ENCODE data around the gene B3GAT2. TPM values are rescaled to one million over a fixed set of nuclear protein-coding genes. Genes with fewer than 3 reads are reported as not detected.

Gene B3GAT2
- total RNA-seq (not detected), polyA plus RNA-seq (under 1 TPM in 1 of 2 donors, not detected in 1; 0.03 TPM)
- long read RNA-seq, donor 1: 0 reads
- long read RNA-seq, donor 2, partial matches to known transcripts: 0 of 4 reads
- long read RNA-seq, donor 2, other reads (novel, unspliced or antisense): 4 of 4 reads

DNA sequence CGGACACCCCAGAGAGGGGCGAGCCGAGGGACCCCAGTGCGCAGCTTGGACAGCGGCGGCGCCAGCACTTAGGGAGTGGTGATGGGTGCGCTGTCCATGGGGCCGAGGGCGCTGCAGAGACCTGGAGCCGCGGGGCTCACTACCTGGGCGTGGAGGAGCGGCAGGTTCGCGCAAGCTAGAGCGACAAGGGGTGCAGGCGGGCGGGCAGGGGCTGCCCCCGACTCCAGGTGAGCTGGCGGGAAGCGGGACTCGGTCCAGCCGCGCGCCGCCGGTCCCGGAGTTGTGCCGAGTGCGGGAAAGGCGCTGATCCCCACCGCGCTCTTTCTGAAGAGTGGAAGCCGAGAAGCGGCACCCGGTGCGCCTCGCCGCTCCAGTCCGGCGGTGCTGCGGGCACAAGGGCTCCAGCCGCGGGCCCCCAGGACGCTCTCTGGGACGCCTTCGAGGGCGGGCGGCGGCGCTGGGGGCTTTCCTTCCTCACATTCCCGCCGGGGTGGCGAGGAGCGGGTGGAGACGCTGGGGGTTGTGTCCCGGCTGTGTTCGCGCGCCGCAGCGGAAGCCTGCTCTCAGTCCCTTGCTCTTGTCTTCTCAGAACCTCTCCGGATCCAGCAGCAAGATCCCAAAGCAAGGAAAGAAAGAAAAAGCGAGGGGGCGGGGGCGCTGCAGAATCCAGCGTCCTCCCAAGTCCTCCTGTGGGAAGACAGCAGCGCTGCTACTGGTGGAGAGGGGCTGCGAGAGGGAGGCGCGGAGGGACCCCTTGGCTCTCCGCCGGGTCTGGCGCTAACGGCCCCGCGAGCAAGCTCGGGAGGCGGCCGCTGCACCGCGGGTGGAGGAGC is at the start of gene B3GAT2:
B3GAT2 (minus strand) TSS at position 610 of the 833 bp plus-strand sequence. CDS start 631 bp downstream, outside the sequence.
- ATAC-seq (ENCODE audit: low FRiP score): peak; percentile 55
- H3K27me3 ChIP-seq (ENCODE audit: control insufficient read depth in 1 of 2, insufficient read depth in 2 of 2, low read length in 1 of 2): no peaks in the 10 kb centered on the region
- peak; percentile 40 to 75 for DNase-seq

DNA sequence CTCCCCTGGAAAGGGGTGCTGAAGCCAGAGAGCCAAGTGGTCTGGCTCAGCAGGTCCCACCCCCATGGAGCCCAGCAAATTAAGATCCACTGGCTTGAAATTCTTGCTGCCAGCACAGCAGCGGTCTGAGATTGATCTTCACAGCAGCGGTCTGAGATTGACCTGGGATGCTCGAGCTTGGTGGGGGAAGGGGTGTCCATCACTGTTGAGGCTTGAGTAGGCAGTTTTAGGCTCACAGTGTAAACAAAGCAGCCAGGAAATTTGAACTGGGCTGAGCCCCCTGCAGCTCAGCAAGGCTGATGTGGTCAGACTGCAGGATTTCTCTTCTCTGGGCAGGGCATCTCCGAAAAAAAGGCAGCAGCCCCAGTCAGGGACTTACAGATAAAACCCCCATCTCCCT is 41.3 kb upstream of the B3GAT2 start:
- 23 to 24% methylated on average over 4 of the region's 4 CpGs for WGBS, 2 donors
- Histone ChIP-seq H3K4me3 (ENCODE audit: low read length in 2 of 2) (no peak overlapping the region), H3K27me3 (ENCODE audit: control insufficient read depth in 1 of 2, insufficient read depth in 2 of 2, low read length in 1 of 2) (no peaks in the 10 kb centered on the region), H3K36me3 (ENCODE audit: control insufficient read depth in 1 of 2, insufficient read depth in 2 of 2, low read length in 1 of 2) (no peaks in the 10 kb centered on the region), H3K9me3 (ENCODE audit: control insufficient read depth, low read length) (no peaks in the 10 kb centered on the region), H3K27ac (ENCODE audit: low read depth in 1 of 2, low read length in 2 of 2) (no peak overlapping the region), H3K4me1 (ENCODE audit: control insufficient read depth in 1 of 2, insufficient read depth in 2 of 2, low read length in 2 of 2) (no peaks in the 10 kb centered on the region)
- intact Hi-C loops (cut with DNase I): no loop called here
- DNase-seq (no peak), ATAC-seq (ENCODE audit: low FRiP score) (no peak)

More for the DNA sequence above, at the start of gene B3GAT2:
- Histone ChIP-seq H3K27ac (ENCODE audit: low read depth in 1 of 2, low read length in 2 of 2) (no peak within 1 kb of the TSS), H3K36me3 (ENCODE audit: control insufficient read depth in 1 of 2, insufficient read depth in 2 of 2, low read length in 1 of 2) (no peaks in the 10 kb centered on the region), H3K4me1 (ENCODE audit: control insufficient read depth in 1 of 2, insufficient read depth in 2 of 2, low read length in 2 of 2) (peaks cover 0 to 3% of the 10 kb centered on the region in 2 donors), H3K4me3 (ENCODE audit: low read length in 2 of 2) (peak within 1 kb of the TSS; percentile 27 to 35), H3K9me3 (ENCODE audit: control insufficient read depth, low read length) (no peaks in the 10 kb centered on the region)
- 0 to 1% methylated on average over 77 to 83 of the region's 83 CpGs for WGBS, 2 donors
- intact Hi-C loops (cut with DNase I): loop anchor here in 1 of 2 donors (5.0 kb wide), 1 partner anchor 249 kb away; no protein-coding TSS in a partner anchor

DNA sequence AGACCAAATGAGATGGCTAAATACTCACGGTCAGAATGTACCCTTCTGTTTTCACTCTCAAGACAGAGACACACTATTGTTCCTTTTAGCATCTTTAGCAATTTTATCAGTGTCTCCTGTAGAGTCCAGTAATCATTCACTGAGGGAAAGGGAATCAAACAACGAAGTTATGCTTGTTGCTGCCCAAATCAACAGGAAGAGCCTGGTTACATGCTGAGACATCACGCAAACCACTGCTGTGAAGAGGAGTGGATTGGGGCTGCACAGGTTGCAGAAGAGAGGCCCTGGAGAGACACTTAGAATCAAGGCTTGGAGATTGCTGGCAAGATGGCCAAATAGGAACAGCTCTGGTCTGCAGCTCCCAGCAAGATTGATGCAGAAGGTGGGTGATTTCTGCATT is 40.5 kb upstream of the B3GAT2 start:
- no peaks in the 10 kb centered on the region for H3K4me1 ChIP-seq (ENCODE audit: control insufficient read depth in 1 of 2, insufficient read depth in 2 of 2, low read length in 2 of 2)
- ATAC-seq (ENCODE audit: low FRiP score) (no peak), DNase-seq (no peak)
- no peak overlapping the region for H3K27ac ChIP-seq (ENCODE audit: low read depth in 1 of 2, low read length in 2 of 2)
- no peak overlapping the region for H3K4me3 ChIP-seq (ENCODE audit: low read length in 2 of 2)
- WGBS, 2 donors: 71 to 89% methylated on average over 3 of the region's 3 CpGs
- H3K9me3 ChIP-seq (ENCODE audit: control insufficient read depth, low read length): no peaks in the 10 kb centered on the region
- no peaks in the 10 kb centered on the region for H3K27me3 ChIP-seq (ENCODE audit: control insufficient read depth in 1 of 2, insufficient read depth in 2 of 2, low read length in 1 of 2)
- H3K36me3 ChIP-seq (ENCODE audit: control insufficient read depth in 1 of 2, insufficient read depth in 2 of 2, low read length in 1 of 2): no peaks in the 10 kb centered on the region
- intact Hi-C loops (cut with DNase I): no loop called here

GRCh38 chr6:70996106-70996505 is 39.2 kb upstream of the B3GAT2 start:
- H3K36me3 ChIP-seq (ENCODE audit: control insufficient read depth in 1 of 2, insufficient read depth in 2 of 2, low read length in 1 of 2): no peaks in the 10 kb centered on the region
- DNase-seq (no peak), ATAC-seq (ENCODE audit: low FRiP score) (no peak)
- intact Hi-C loops (cut with DNase I): no loop called here
- H3K27ac ChIP-seq (ENCODE audit: low read depth in 1 of 2, low read length in 2 of 2): no peak overlapping the region
- H3K9me3 ChIP-seq (ENCODE audit: control insufficient read depth, low read length): no peaks in the 10 kb centered on the region
- no peaks in the 10 kb centered on the region for H3K27me3 ChIP-seq (ENCODE audit: control insufficient read depth in 1 of 2, insufficient read depth in 2 of 2, low read length in 1 of 2)
- no peak overlapping the region for H3K4me3 ChIP-seq (ENCODE audit: low read length in 2 of 2)
- 69 to 73% methylated on average over 1 of the region's 1 CpG for WGBS, 2 donors
- H3K4me1 ChIP-seq (ENCODE audit: control insufficient read depth in 1 of 2, insufficient read depth in 2 of 2, low read length in 2 of 2): no peaks in the 10 kb centered on the region

DNA sequence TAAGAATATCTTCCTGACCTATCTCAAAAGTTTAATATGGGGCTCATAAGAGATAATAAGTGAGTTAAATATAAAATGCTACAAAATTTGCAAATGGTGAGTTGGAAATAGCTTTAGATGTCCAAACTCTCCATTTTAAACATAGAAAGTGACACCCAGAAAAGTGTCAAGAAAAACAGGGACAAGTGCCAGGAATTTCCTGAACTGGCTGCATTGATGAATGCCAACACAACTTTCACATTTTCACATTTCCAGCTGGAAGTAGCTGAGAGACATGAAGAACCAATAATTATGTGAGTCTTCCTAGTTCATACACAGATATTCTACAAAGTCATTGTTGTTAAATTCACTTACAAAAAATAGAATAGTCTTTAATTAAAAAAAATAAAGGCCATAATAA is 38.6 kb upstream of the B3GAT2 start:
- intact Hi-C loops (cut with DNase I): no loop called here
- Histone ChIP-seq H3K4me3 (ENCODE audit: low read length in 2 of 2) (no peak overlapping the region), H3K4me1 (ENCODE audit: control insufficient read depth in 1 of 2, insufficient read depth in 2 of 2, low read length in 2 of 2) (no peaks in the 10 kb centered on the region), H3K27ac (ENCODE audit: low read depth in 1 of 2, low read length in 2 of 2) (no peak overlapping the region), H3K27me3 (ENCODE audit: control insufficient read depth in 1 of 2, insufficient read depth in 2 of 2, low read length in 1 of 2) (no peaks in the 10 kb centered on the region), H3K9me3 (ENCODE audit: control insufficient read depth, low read length) (no peaks in the 10 kb centered on the region), H3K36me3 (ENCODE audit: control insufficient read depth in 1 of 2, insufficient read depth in 2 of 2, low read length in 1 of 2) (no peaks in the 10 kb centered on the region)
- DNase-seq (no peak), ATAC-seq (ENCODE audit: low FRiP score) (no peak)

DNA sequence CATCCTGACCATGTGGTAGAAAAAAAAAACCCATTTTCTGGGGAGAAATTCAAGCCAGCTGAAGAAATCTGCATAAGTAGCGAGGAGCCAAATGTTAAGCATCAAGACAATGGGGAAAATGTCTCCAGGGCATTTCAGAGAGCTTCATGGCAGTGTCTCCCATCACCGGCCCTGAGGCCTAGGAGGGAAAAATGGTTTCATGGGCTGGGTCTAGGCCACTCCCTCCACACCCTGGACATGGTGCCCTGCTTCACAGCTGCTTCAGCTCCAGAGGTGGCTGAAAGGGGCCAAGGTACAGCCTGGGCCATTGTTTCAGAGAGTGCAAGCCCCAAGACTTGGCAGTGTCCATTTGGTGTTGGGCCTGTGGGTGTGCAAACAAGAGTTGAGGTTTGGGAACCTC is 34.4 kb upstream of the B3GAT2 start:
- ATAC-seq (ENCODE audit: low FRiP score) (no peak), DNase-seq (no peak)
- intact Hi-C loops (cut with DNase I): no loop called here
- Histone ChIP-seq H3K4me1 (ENCODE audit: control insufficient read depth in 1 of 2, insufficient read depth in 2 of 2, low read length in 2 of 2) (no peaks in the 10 kb centered on the region), H3K36me3 (ENCODE audit: control insufficient read depth in 1 of 2, insufficient read depth in 2 of 2, low read length in 1 of 2) (no peaks in the 10 kb centered on the region), H3K9me3 (ENCODE audit: control insufficient read depth, low read length) (no peaks in the 10 kb centered on the region), H3K4me3 (ENCODE audit: low read length in 2 of 2) (no peak overlapping the region), H3K27me3 (ENCODE audit: control insufficient read depth in 1 of 2, insufficient read depth in 2 of 2, low read length in 1 of 2) (no peaks in the 10 kb centered on the region), H3K27ac (ENCODE audit: low read depth in 1 of 2, low read length in 2 of 2) (no peak overlapping the region)
- 85 to 89% methylated on average over 2 of the region's 2 CpGs for WGBS, 2 donors

DNA sequence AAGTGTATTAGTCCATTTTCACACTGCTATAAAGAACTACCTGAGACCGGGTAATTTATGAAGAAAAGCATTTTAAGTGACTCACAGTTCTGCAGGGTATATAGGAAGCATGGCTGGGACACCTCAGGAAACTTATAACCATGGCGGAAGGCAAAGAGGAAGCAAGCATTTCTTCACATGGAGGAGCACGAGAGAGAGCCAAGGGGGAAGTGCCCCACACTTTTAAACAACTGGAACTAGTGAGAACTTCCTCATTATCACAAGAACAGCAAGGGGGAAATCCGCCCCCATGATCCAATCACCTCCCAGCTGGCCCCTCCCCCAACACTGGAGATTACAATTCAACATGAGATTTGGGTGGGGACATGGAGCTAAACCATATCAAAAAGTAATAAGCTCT is 28.3 kb upstream of the B3GAT2 start:
- WGBS, 2 donors: 83 to 86% methylated on average over 4 of the region's 4 CpGs
- DNase-seq: no peak
- ATAC-seq (ENCODE audit: low FRiP score): no peak
- Histone ChIP-seq H3K36me3 (ENCODE audit: control insufficient read depth in 1 of 2, insufficient read depth in 2 of 2, low read length in 1 of 2) (no peaks in the 10 kb centered on the region), H3K9me3 (ENCODE audit: control insufficient read depth, low read length) (no peaks in the 10 kb centered on the region), H3K27me3 (ENCODE audit: control insufficient read depth in 1 of 2, insufficient read depth in 2 of 2, low read length in 1 of 2) (no peaks in the 10 kb centered on the region), H3K4me3 (ENCODE audit: low read length in 2 of 2) (no peak overlapping the region), H3K4me1 (ENCODE audit: control insufficient read depth in 1 of 2, insufficient read depth in 2 of 2, low read length in 2 of 2) (no peaks in the 10 kb centered on the region), H3K27ac (ENCODE audit: low read depth in 1 of 2, low read length in 2 of 2) (no peak overlapping the region)
- intact Hi-C loops (cut with DNase I): no loop called here

DNA sequence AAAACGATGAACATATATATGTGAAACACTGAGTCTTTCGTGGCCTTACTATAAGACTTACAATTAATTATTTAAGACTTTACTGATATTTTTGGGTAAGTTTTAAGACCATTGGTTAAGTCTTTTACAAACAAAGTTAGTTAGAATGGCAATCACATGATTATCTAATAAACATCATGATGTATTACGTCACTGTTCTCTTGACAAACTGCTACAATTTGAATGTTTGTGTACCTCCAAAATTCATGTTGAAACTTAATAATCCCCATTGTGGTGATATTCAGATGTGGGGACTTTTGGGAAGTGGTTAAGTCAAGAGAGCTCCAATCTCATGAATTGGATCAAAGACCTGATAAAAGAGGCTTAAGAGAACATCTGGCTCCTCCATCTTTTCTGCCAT is 25.9 kb upstream of the B3GAT2 start:
- Histone ChIP-seq H3K36me3 (ENCODE audit: control insufficient read depth in 1 of 2, insufficient read depth in 2 of 2, low read length in 1 of 2) (no peaks in the 10 kb centered on the region), H3K27ac (ENCODE audit: low read depth in 1 of 2, low read length in 2 of 2) (no peak overlapping the region), H3K27me3 (ENCODE audit: control insufficient read depth in 1 of 2, insufficient read depth in 2 of 2, low read length in 1 of 2) (no peaks in the 10 kb centered on the region), H3K4me1 (ENCODE audit: control insufficient read depth in 1 of 2, insufficient read depth in 2 of 2, low read length in 2 of 2) (no peaks in the 10 kb centered on the region), H3K9me3 (ENCODE audit: control insufficient read depth, low read length) (no peaks in the 10 kb centered on the region), H3K4me3 (ENCODE audit: low read length in 2 of 2) (no peak overlapping the region)
- DNase-seq (no peak), ATAC-seq (ENCODE audit: low FRiP score) (no peak)
- intact Hi-C loops (cut with DNase I): no loop called here
- 87 to 88% methylated on average over 3 of the region's 3 CpGs for WGBS, 2 donors

- H3K36me3 ChIP-seq (ENCODE audit: control insufficient read depth in 1 of 2, insufficient read depth in 2 of 2, low read length in 1 of 2): no peaks in the 10 kb centered on the region
- intact Hi-C loops (cut with DNase I): no loop called here
- no peak overlapping the region for H3K4me3 ChIP-seq (ENCODE audit: low read length in 2 of 2)
- DNase-seq (no peak), ATAC-seq (ENCODE audit: low FRiP score) (no peak)
- 30 to 47% methylated on average over 3 to 4 of the region's 4 CpGs for WGBS, 2 donors
- no peaks in the 10 kb centered on the region for H3K27me3 ChIP-seq (ENCODE audit: control insufficient read depth in 1 of 2, insufficient read depth in 2 of 2, low read length in 1 of 2)
- H3K27ac ChIP-seq (ENCODE audit: low read depth in 1 of 2, low read length in 2 of 2): no peak overlapping the region
- H3K9me3 ChIP-seq (ENCODE audit: control insufficient read depth, low read length): no peaks in the 10 kb centered on the region
- no peaks in the 10 kb centered on the region for H3K4me1 ChIP-seq (ENCODE audit: control insufficient read depth in 1 of 2, insufficient read depth in 2 of 2, low read length in 2 of 2)
Measured at GRCh38 chr6:70980727-70981126, 23.9 kb upstream of the B3GAT2 start.

Data from aorta (tissue), 5 donors.